HepG2 (cell line): ENCODE data around the gene TRPM5. TPM values are rescaled to one million over a fixed set of nuclear protein-coding genes. Genes with fewer than 3 reads are reported as not detected.

ENCODE experiments used
- ATAC-seq: fragments of 200-7000 bp; cut with Tn5 transposase; 3 replicates; pipeline ENCODE4 v1.9.1; 2020; ENCODE audit warnings: mild to moderate bottlenecking, moderate library complexity
- BruUV-seq: library from RNA; stranded (reverse); fragments of 400-500 nt; replicated peaks from 2 replicates; lab custom pipeline; 2021; lab: Mats Ljungman, UMichigan
- CTCF ChIA-PET: fragments of 300-600 bp; formaldehyde crosslinking; extraction: SDS; loops from one replicate; lab custom pipeline; 2021; ENCODE audit warnings: low total read pairs, inconsistent platforms, low intra/inter-chr PET ratio; lab: Yijun Ruan, JAX
- POLR2A ChIA-PET: fragments of 350-600 bp; sonication (Branson Sonifier 250); formaldehyde crosslinking; loops from one replicate; lab custom pipeline; 2020; ENCODE audit warnings: antibody characterized with exemption, inconsistent platforms; lab: Yijun Ruan, JAX
- DNase-seq: peaks from one replicate; pipeline ENCODE4 v3.0.0-alpha.2; 2015; ENCODE audit warnings: low spot score
- FAIRE-seq: peaks from 3 replicates; lab custom pipeline; 2011; peaks lifted over from hg19 to GRCh38; lab: Jason Lieb, UNC
- H2AFZ ChIP-seq: one replicate; pipeline ENCODE4 v1.6.1; 2011; ENCODE audit warnings: low read length, inconsistent platforms
- H3K27ac ChIP-seq: fragments of 300-600 bp; 3 replicates; pipeline ENCODE4 v1.8.0; 2011; ENCODE audit warnings: mixed run types, mild to moderate bottlenecking, mixed read lengths, low read length, inconsistent platforms; ENCODE audit not compliant: insufficient read depth; ENCODE audit errors: extremely low read length
- H3K27me3 ChIP-seq, 2 experiments: fragments of 200-600 bp in 1 of 2; 2 replicates in 1 of 2; 3 replicates in 1 of 2; pipeline versions ENCODE4 v1.6.0 to v1.8.0; 2011; ENCODE audit warnings: low read length in 2 of 2, mild to moderate bottlenecking in 2 of 2, moderate library complexity in 2 of 2, inconsistent platforms in 1 of 2; ENCODE audit not compliant: insufficient read depth in 2 of 2, control insufficient read depth in 1 of 2
- H3K36me3 ChIP-seq, 2 experiments: fragments of 200-600 bp in 1 of 2; replicated peaks in 1 of 2; 2 replicates in 1 of 2; 3 replicates in 1 of 2; pipeline versions ENCODE4 v1.5.1 to v1.8.0; 2011; ENCODE audit warnings: low read length in 2 of 2, inconsistent platforms in 1 of 2; ENCODE audit not compliant: insufficient read depth in 2 of 2, control insufficient read depth in 1 of 2
- H3K4me1 ChIP-seq: 2 replicates; pipeline ENCODE4 v1.5.1; 2012; ENCODE audit warnings: low read length, inconsistent platforms; ENCODE audit not compliant: insufficient read depth
- H3K4me2 ChIP-seq: 2 replicates; pipeline ENCODE4 v1.6.0; 2011; ENCODE audit warnings: low read depth, low read length, inconsistent platforms
- H3K4me3 ChIP-seq, 3 experiments: fragments of 200-600 bp in 1 of 3; sonication (generic), shearing (Covaris generic) in 1 of 3; replicated peaks in 1 of 3; 2 replicates each; pipeline ENCODE4 v1.5.1; 2011 to 2016; ENCODE audit warnings: low read length in 3 of 3, inconsistent platforms in 2 of 3, low read depth in 2 of 3, mild to moderate bottlenecking in 2 of 3, control low read depth in 1 of 3, mixed read lengths in 1 of 3; ENCODE audit not compliant: insufficient read depth in 1 of 3
- H3K79me2 ChIP-seq: one replicate; pipeline ENCODE4 v1.6.1; 2011; ENCODE audit warnings: low read length, inconsistent platforms; ENCODE audit not compliant: insufficient read depth
- H3K9ac ChIP-seq: 2 replicates; pipeline ENCODE4 v1.6.0; 2011; ENCODE audit warnings: mild to moderate bottlenecking, low read depth, low read length, inconsistent platforms; ENCODE audit not compliant: insufficient read depth
- H3K9me3 ChIP-seq: 2 replicates; pipeline ENCODE4 v1.5.1; 2012; ENCODE audit warnings: mild to moderate bottlenecking, low read length
- H4K20me1 ChIP-seq: 2 replicates; pipeline ENCODE4 v1.6.0; 2011; ENCODE audit warnings: inconsistent platforms, mild to moderate bottlenecking, low read length, moderate library complexity; ENCODE audit not compliant: insufficient read depth
- CC2D1A ChIP-seq: sonication (generic); formaldehyde crosslinking; IDR thresholded peaks from 2 replicates; pipeline ENCODE4 v1.8.1; 2023; ENCODE audit warnings: mild to moderate bottlenecking, missing genetic modification reagents
- FOXA3 ChIP-seq: IDR thresholded peaks from 2 replicates; pipeline ENCODE4 v1.6.1; 2016; ENCODE audit warnings: missing genetic modification reagents, missing compliant biosample characterization
- MYPOP ChIP-seq: sonication (generic); formaldehyde crosslinking; IDR thresholded peaks from 2 replicates; pipeline ENCODE4 v1.8.1; 2023; ENCODE audit warnings: mild to moderate bottlenecking, moderate library complexity, missing genetic modification reagents
- SMAD3 ChIP-seq: sonication (generic); formaldehyde crosslinking; IDR thresholded peaks from 2 replicates; pipeline ENCODE4 v1.4.0; 2020; ENCODE audit warnings: missing genetic modification reagents
- ZBTB43 ChIP-seq: sonication (generic); formaldehyde crosslinking; conservative IDR thresholded peaks from 2 replicates; pipeline ENCODE4 v1.4.0; 2020; ENCODE audit warnings: missing genetic modification reagents
- ZNF275 ChIP-seq: sonication (generic); formaldehyde crosslinking; IDR thresholded peaks from 2 replicates; pipeline ENCODE4 v1.8.0; 2022; ENCODE audit warnings: missing genetic modification reagents, mild to moderate bottlenecking, inconsistent platforms, borderline replicate concordance
- ZNF709 ChIP-seq: sonication (generic); formaldehyde crosslinking; IDR thresholded peaks from 2 replicates; pipeline ENCODE4 v1.5.0; 2020; ENCODE audit warnings: mild to moderate bottlenecking, missing genetic modification reagents
- ZNF713 ChIP-seq: sonication (generic); formaldehyde crosslinking; IDR thresholded peaks from 2 replicates; pipeline ENCODE4 v1.4.0; 2020; ENCODE audit warnings: mild to moderate bottlenecking, missing genetic modification reagents
- ZNF773 ChIP-seq: sonication (generic); formaldehyde crosslinking; IDR thresholded peaks from 2 replicates; pipeline ENCODE4 v1.4.0; 2020; ENCODE audit warnings: missing genetic modification reagents, borderline replicate concordance
- ZNF878 ChIP-seq: sonication (generic); formaldehyde crosslinking; IDR thresholded peaks from 2 replicates; pipeline ENCODE4 v1.8.1; 2023; ENCODE audit warnings: mild to moderate bottlenecking, missing genetic modification reagents, moderate library complexity
- WGBS: methylation state at CpG from one replicate; pipeline ENCODE4 v1.1.6; 2017; ENCODE audit warnings: low lambda C conversion rate; 5-methylcytosine and 5-hydroxymethylcytosine counted together
- in situ Hi-C: cut with HindIII; loops from 2 replicates; pipeline ENCODE4 v1.10.0; 2017; ENCODE audit warnings: low pct_unique_long_range_greater_than_20kb; ENCODE audit not compliant: extremely low pct_ligation_motif_present
- intact Hi-C: fragments of 100-400 bp; cut with micrococcal nuclease; formaldehyde crosslinking; loops from one replicate; pipeline ENCODE4 v1.10.0; 2022; ENCODE audit not compliant: unreplicated experiment
- polyA plus RNA-seq, 8 experiments: library from polyadenylated mRNA; depleted of rRNA in 3 of 8; stranded (reverse) in 7 of 8; unstranded in 1 of 8; fragments of >200 nt; fragmentation: Illumina TruSeq in 4 of 8; extraction: Trizol in 4 of 8; gene quantifications; 2 replicates each; pipeline versions ENCODE4 v1.2.1 to v1.2.3, GENCODE V29; 2011 to 2016; ENCODE audit warnings: low read depth in 4 of 8, missing spikeins in 1 of 8, mixed read lengths in 1 of 8; ENCODE audit not compliant: insufficient read depth in 1 of 8
- total RNA-seq, 5 experiments: library from RNA; depleted of rRNA; stranded (reverse); fragments of >200 nt; fragmentation: Illumina TruSeq; extraction: Trizol; gene quantifications; 2 replicates each; pipeline ENCODE4 v1.2.3, GENCODE V29; 2016; ENCODE audit warnings: low read depth in 1 of 5

The TRPM5 gene
- total and polyA plus RNA-seq, 2 of the 13 experiments (the other 11 are each of a cell fraction or from before 2014, with no cell fraction given), result 0.12 TPM; not detected in 1

DNA sequence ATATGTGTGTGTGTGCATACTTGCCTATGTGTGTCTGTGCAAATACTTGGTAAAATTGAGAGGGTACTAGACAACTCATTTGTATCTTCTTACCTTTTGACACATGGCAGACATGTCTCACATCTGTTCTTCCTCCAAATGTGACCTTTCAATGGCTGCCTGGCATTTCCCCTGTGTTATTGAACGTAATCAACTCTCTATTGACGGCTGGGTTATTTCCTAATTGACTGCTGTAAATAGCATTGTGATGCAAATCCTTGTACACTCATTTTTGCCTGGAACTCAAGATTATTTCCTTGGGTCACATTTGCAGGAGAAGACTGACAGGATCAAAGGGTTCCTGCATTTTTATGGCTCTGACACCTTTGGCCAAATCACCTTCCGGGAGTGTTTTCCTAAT lies 37.9 kb upstream of the TRPM5 start (continued):
- TF ChIP-seq ZBTB43 (CRISPR knock-in tag), result no peak

DNA sequence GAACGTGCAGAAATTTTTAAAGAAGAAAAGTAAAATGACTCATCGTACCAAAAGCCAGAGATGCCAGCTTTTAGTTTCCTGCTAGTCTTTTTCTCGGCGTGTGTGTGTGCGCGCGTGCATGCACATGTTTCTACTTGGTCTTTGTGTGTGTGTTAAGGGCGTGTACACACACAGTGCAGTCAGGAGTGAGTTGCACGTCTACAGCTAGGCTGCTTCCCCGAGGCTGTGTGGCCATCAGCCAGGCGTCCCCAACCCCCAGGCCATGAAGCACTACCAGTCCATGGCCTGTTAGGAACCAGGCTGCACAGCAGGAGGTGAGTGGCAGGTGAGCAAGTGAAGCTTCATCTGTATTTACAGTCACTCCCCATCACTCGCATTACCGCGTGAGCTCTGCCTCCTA lies 36.9 kb upstream of the TRPM5 start:
- CTCF ChIA-PET, result no interaction called here
- H4K20me1 ChIP-seq, result peaks cover 4% of the 10 kb centered on the region; the same call in 1 of the 2 replicates
- H2AFZ ChIP-seq, result no peak overlapping the region
- no peak overlapping the region for H3K4me3 ChIP-seq
- TF ChIP-seq FOXA3 (CRISPR knock-in tag) (no peak), ZNF878 (CRISPR knock-in tag) (no peak), MYPOP (CRISPR knock-in tag) (no peak), ZNF275 (CRISPR knock-in tag) (no peak), CC2D1A (CRISPR knock-in tag) (no peak), ZNF709 (CRISPR knock-in tag) (no peak), SMAD3 (CRISPR knock-in tag) (no peak), ZNF713 (CRISPR knock-in tag) (no peak), ZNF773 (CRISPR knock-in tag) (no peak)
- TF ChIP-seq, all 625 proteins: peak for 0
- ATAC-seq, result no peak
- no peak for DNase-seq
- Histone ChIP-seq H3K9ac (no peak overlapping the region), H3K4me2 (no peak overlapping the region), H3K36me3 (no peaks in the 10 kb centered on the region), H3K4me1 (no peaks in the 10 kb centered on the region), H3K9me3 (peaks cover 5% of the 10 kb centered on the region; the same call in 1 of the 2 replicates), H3K79me2 (no peaks in the 10 kb centered on the region), H3K27me3 (peaks cover 4 to 31% of the 10 kb centered on the region in 2 experiments; a peak in 4 of 5 replicates), H3K27ac (no peak overlapping the region)
- 41% methylated on average over 11 of the region's 14 CpGs for WGBS
- POLR2A ChIA-PET, result no interaction called here
- no TSS peak for BruUV-seq
- in situ Hi-C loops, result no loop called here
- intact Hi-C loops, result no loop called here
- FAIRE-seq, result no peak
